Activated CD8-positive, alpha-beta memory T cell treated with anti-CD3 and anti-CD28 coated beads, Interleukin-2, amount 10 ng/mL, durations not matched to agents 7 days and 5 days (primary cell): ENCODE data around the gene MRPS23. TPM values are rescaled to one million over a fixed set of nuclear protein-coding genes. Genes with fewer than 3 reads are reported as not detected.

Source experiments
- ATAC-seq: fragments of 150-1000 bp; cut with Tn5 transposase; one replicate; pipeline ENCODE4 v1.10.0; 2021; ENCODE audit warnings: moderate library complexity
- CTCF ChIA-PET: fragments of 350-600 bp; sonication (Branson Sonifier 250); formaldehyde crosslinking; loops from one replicate; lab custom pipeline; 2021; ENCODE audit warnings: antibody characterized with exemption; lab: Charles Lee
- DNase-seq: peaks from one replicate; pipeline ENCODE4 v3.0.0-alpha.2; 2020
- H3K27ac Mint-ChIP-seq: one replicate; pipeline ENCODE4 v1.8.0; 2021; ENCODE audit warnings: mild to moderate bottlenecking, mixed read lengths
- H3K27me3 Mint-ChIP-seq: one replicate; pipeline ENCODE4 v1.8.0; 2021; ENCODE audit warnings: mixed read lengths
- H3K36me3 Mint-ChIP-seq: one replicate; pipeline ENCODE4 v1.8.0; 2021; ENCODE audit warnings: mild to moderate bottlenecking, mixed read lengths
- H3K4me1 Mint-ChIP-seq: one replicate; pipeline ENCODE4 v1.8.0; 2021; ENCODE audit warnings: mixed read lengths
- H3K4me3 Mint-ChIP-seq: one replicate; pipeline ENCODE4 v1.8.0; 2021; ENCODE audit warnings: mild to moderate bottlenecking, moderate library complexity, mixed read lengths
- H3K9me3 Mint-ChIP-seq: one replicate; pipeline ENCODE4 v1.8.0; 2022; ENCODE audit warnings: low read depth, mixed read lengths
- total RNA-seq, 2 experiments: library from RNA; stranded (reverse); gene quantifications; one replicate each; pipeline ENCODE4 v1.2.3, GENCODE V29; 2021

The MRPS23 gene
- total RNA-seq, 2 experiments from 2014 or later: 39.4 to 49.4 TPM

DNA sequence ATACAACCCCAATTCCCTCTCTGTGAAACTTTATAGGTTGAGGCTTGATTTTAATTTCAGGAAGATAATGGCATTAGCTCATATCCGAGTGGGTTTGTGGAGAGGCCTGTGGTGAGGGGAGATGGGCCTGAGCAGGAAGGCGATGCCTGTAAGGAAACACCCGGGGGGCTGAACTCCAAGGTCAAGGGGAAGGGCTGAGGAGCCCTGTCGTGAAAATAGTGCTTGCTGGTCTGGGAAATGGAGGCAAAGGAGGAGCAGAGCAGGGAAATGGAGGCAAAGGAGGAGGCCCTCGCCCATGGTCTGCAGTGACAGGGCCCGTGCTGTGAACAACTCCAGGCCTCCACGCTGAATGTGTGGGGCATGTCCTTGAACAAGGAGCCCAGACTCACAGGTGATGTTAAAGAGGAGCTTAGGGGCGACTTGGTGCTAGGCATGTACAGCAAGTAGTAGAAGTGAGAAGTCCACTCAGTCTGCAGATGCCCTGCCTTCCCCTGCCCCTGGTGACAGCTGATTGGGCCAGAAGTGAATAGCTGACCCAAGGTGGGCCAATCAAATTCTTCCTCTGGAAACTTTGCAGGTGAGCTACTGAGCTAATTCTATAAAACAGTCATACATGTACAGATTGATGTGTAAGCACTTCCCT lies 38.1 kb downstream of the MRPS23 start:
- Mint-ChIP-seq H3K4me3 (no peak overlapping the region), H3K36me3 (no peaks in the 10 kb centered on the region), H3K9me3 (no peaks in the 10 kb centered on the region), H3K27ac (no peak overlapping the region), H3K4me1 (no peaks in the 10 kb centered on the region), H3K27me3 (peaks cover 71% of the 10 kb centered on the region)
- no peak for DNase-seq
- CTCF ChIA-PET: no interaction called here
- no peak for ATAC-seq

DNA sequence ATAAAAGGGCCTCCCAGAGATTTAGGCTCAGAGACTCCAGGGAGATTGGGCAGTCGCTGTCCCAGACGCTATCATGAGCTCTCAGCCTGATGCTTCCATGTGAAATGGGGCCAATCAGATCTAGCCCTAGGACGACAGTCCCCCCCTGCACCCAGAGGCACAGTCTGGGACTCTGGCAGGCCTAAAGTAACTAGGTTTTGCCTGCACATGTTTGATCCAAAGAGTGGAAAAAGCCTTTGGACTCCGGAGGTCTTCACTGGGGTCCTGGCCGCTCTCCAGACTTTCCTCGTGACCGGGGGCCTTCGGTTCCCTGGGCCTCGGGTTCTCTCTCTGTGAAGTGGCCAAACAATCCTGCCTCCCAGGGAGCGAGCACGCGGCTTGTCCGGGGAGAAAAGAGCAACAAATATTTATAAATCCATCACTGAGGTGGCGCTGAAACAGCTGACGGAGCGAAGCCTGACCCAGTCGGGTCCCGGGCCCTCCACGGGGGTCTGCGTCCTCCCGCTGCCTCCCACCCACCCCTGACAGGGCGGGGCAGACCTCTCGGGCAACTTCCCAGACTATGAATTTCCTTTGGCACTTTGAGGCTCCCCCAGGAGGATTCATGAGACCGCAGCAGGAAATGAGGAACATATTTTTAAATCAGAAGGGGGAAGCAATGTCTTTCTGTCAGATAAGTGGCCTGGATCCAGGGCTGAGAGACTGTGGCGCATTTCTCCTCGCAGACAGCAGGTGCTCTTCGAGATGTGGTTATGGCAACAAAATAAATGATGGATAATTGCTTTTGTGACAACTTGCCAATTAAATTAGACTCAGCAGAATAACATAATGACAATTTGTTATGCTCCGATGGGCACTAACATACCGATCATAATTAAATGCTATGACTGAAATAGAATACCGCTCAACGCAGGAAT lies 38.9 kb downstream of the MRPS23 start:
- no peak for ATAC-seq
- no peak overlapping the region for H3K27ac Mint-ChIP-seq
- CTCF ChIA-PET: interaction anchor here (1.2 kb wide), 1 partner anchor 27 kb away, joined by 3 read pairs; no protein-coding TSS in a partner anchor

DNA sequence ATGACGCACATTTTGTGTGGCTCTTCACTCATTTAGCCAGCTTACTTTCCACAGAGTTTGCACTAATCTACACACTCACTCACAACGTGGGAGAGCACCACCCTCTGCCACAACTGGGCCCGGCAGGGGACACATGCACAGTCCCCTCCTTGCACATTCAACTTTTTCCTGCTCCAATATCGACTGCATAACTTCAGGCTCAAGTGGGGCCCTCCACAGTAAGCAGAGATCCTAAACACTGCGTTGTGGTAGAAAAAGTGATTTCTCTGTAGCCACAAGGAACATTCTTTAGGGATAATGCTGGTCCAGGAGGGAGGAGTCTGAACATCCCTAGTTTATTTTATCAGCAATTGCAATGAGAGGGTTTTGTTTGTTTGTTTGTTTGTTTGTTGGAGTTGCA lies 40.0 kb downstream of the MRPS23 start:
- Mint-ChIP-seq H3K27ac (no peak overlapping the region), H3K27me3 (peaks cover 74% of the 10 kb centered on the region)
- CTCF ChIA-PET: no interaction called here

More for the DNA sequence above, 38.9 kb downstream of the MRPS23 start:
- Mint-ChIP-seq H3K27me3 (peaks cover 72% of the 10 kb centered on the region), H3K4me3 (no peak overlapping the region), H3K9me3 (no peaks in the 10 kb centered on the region), H3K4me1 (no peaks in the 10 kb centered on the region), H3K36me3 (no peaks in the 10 kb centered on the region)
- no peak for DNase-seq

DNA sequence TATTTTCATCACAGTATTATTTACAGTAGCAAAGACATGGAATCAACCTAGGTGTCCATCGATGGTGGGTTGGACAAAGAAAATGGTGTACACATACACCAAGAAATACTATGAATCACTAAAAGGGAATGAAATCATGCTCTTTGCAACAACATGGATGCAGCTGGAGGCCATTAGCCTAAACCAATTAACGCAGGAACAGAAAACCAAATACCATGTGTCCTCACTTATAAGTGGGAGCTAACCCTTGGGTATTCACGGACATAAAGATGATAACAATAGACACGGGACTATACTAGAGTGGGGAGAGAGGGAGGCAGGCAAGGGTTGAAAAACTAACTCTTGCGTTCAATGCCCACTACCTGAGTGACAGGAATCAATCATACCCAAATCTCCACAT lies 41.0 kb downstream of the MRPS23 start:
- CTCF ChIA-PET: no interaction called here
- Mint-ChIP-seq H3K27me3 (peaks cover 64% of the 10 kb centered on the region), H3K36me3 (no peaks in the 10 kb centered on the region), H3K27ac (no peak overlapping the region), H3K9me3 (no peaks in the 10 kb centered on the region), H3K4me3 (no peak overlapping the region), H3K4me1 (no peaks in the 10 kb centered on the region)
- ATAC-seq (no peak), DNase-seq (no peak)

More for the DNA sequence above, 40.0 kb downstream of the MRPS23 start:
- Mint-ChIP-seq H3K9me3 (no peaks in the 10 kb centered on the region), H3K36me3 (no peaks in the 10 kb centered on the region), H3K4me3 (no peak overlapping the region), H3K4me1 (no peaks in the 10 kb centered on the region)
- no peak for DNase-seq
- no peak for ATAC-seq

DNA sequence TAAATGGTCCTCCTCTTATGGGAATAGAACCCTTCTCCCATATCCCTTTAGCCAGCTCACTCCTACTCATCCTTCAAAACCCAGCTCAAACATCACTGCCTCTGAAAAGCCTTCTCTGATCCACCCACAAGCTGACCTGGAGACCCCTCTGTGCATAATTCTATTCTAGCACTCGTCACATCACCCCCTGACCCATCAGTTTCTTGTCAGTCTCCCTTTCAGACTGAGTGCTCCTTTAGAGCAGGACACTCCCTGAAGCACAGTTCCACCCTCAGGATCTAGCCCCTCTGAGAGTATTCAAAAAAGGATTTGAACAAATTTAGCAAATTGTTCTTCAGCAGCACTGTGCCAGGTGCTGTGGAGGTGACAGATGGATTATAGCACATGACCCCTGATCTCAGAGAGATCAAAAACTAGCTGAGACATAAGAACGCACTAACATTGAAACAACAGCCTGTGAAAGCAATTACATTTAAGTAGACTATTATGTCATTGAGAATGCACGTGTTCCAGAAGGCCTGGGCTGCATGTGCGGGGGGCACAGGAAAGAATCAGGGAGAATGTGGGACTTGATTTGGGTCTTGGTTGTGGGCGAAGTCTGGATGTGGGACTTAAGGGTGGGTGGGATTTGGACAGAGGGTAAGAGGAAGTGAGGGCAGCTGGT lies 43.5 kb downstream of the MRPS23 start:
- CTCF ChIA-PET: no interaction called here
- no peak for DNase-seq
- H3K4me1 Mint-ChIP-seq: no peaks in the 10 kb centered on the region
- no peak overlapping the region for H3K27ac Mint-ChIP-seq
- no peaks in the 10 kb centered on the region for H3K9me3 Mint-ChIP-seq
- no peaks in the 10 kb centered on the region for H3K36me3 Mint-ChIP-seq
- H3K27me3 Mint-ChIP-seq: peaks cover 56% of the 10 kb centered on the region
- no peak for ATAC-seq
- H3K4me3 Mint-ChIP-seq: no peak overlapping the region

DNA sequence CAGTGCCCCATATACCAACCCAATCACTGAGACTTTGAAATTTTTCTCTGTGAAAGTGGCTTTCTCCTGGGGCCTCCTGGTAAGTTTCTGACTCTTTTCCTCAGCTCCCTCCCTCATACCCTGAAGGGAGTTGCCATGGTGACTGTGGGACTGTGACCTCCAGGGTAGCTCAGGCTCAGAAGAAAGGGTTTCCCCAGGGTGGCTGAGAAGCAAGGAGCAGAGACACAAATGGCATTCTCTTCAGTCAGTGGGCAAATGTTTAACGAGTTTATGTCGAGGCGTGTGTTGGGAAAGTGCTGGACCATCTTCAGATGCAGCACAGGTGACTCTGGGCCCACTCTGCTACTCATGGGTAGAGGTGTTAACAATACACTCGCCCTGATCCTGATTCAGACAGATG lies 46.8 kb downstream of the MRPS23 start:
- DNase-seq: no peak
- no peaks in the 10 kb centered on the region for H3K4me1 Mint-ChIP-seq
- peaks cover 31% of the 10 kb centered on the region for H3K27me3 Mint-ChIP-seq
- no peak overlapping the region for H3K4me3 Mint-ChIP-seq
- H3K36me3 Mint-ChIP-seq: no peaks in the 10 kb centered on the region
- no peak overlapping the region for H3K27ac Mint-ChIP-seq
- no peak for ATAC-seq
- CTCF ChIA-PET: interaction anchor here (0.8 to 1.0 kb wide), 2 partner anchors 20 to 56 kb away, joined by 3 to 4 read pairs; no protein-coding TSS in a partner anchor
- H3K9me3 Mint-ChIP-seq: peaks cover 3% of the 10 kb centered on the region

DNA sequence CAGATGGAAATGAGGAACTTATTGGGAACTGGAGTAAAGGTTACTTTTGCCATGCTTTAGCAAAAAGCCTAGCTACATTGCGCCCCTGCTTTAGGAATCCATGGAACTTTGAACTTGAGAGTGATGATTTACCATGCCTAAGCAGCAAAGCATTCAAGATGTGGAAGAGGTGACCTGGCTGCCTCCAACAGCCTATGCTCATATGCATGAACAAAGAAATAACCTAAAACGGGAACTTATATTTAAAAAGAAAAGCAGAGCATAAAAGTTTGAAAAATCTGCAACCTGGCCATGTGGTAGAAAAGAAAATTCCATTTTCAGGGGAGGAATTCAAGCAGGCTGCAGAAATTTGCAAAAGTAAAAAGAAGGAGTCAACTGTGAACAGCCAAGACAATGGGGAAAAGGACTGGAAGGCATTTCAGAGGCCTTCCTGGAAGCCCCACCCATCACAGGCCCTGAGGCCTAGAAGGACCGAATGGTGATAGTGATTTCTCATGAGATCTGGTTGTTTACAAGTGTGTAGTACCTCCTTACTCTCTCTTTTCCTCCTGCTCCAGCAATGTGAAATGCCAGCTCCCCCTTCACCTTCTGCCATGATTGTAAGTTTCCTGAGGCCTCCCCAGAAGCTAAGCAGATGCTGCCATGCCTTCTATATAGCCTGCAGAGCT lies 48.7 kb downstream of the MRPS23 start:
- H3K27ac Mint-ChIP-seq: no peak overlapping the region
- CTCF ChIA-PET: interaction anchor here (2.2 kb wide), 1 partner anchor 18 kb away, joined by 9 read pairs; no protein-coding TSS in a partner anchor
- no peak overlapping the region for H3K4me3 Mint-ChIP-seq
- H3K9me3 Mint-ChIP-seq: peaks cover 3% of the 10 kb centered on the region
- DNase-seq (peak; percentile 9), ATAC-seq (no peak)
- peaks cover 22% of the 10 kb centered on the region for H3K27me3 Mint-ChIP-seq
- no peaks in the 10 kb centered on the region for H3K36me3 Mint-ChIP-seq
- no peaks in the 10 kb centered on the region for H3K4me1 Mint-ChIP-seq

DNA sequence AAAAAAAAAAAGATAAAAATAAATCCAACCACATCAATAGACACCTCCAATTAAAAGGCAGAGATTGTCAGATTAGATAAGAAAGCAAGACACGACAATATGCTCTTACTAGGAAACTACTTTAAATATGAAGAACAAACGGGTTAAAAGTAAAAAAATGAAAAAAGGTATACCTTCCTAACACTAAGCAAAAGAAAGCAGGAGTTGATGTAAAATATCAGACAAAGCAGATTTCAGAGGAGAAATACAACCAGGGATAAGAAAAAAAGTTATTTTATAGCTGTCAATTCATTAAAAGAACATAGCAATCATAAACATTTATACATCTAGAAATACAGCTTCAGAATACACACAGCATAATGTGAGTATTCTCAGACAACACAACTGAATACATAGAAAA lies 55.0 kb downstream of the MRPS23 start:
- no peaks in the 10 kb centered on the region for H3K9me3 Mint-ChIP-seq
- H3K27me3 Mint-ChIP-seq: peaks cover 38% of the 10 kb centered on the region
- ATAC-seq (no peak), DNase-seq (no peak)
- no peak overlapping the region for H3K4me3 Mint-ChIP-seq
- CTCF ChIA-PET: interaction anchor here (0.7 to 3.1 kb wide), 2 partner anchors 12 to 40 kb away, joined by 4 to 15 read pairs; no protein-coding TSS in a partner anchor
- H3K4me1 Mint-ChIP-seq: no peaks in the 10 kb centered on the region
- no peaks in the 10 kb centered on the region for H3K36me3 Mint-ChIP-seq
- no peak overlapping the region for H3K27ac Mint-ChIP-seq

DNA sequence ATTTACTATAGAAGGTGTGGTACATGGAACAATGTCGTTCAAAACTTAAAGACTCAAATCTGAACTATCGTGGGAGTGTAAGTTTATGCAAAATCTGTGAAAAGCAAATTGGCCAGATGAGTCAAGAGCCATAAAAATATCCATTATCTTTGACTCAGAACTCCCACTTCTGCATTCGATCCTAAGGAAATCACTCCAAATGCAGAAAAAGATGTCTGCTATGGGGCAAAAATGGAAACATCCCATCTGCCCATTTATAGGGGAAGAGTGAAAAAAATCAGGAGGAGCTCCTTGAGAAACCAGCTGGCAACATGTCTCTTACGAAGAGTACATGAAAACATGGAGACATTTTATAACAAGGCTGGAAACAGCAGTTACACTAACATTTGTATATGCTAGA lies 61.1 kb downstream of the MRPS23 start:
- Mint-ChIP-seq H3K4me3 (no peak overlapping the region), H3K36me3 (no peaks in the 10 kb centered on the region), H3K4me1 (no peaks in the 10 kb centered on the region), H3K9me3 (no peaks in the 10 kb centered on the region), H3K27ac (no peak overlapping the region), H3K27me3 (peaks cover 58% of the 10 kb centered on the region)
- ATAC-seq: no peak
- no peak for DNase-seq
- CTCF ChIA-PET: interaction anchor here (1.7 kb wide), 1 partner anchor 10 kb away, joined by 4 read pairs; no protein-coding TSS in a partner anchor

DNA sequence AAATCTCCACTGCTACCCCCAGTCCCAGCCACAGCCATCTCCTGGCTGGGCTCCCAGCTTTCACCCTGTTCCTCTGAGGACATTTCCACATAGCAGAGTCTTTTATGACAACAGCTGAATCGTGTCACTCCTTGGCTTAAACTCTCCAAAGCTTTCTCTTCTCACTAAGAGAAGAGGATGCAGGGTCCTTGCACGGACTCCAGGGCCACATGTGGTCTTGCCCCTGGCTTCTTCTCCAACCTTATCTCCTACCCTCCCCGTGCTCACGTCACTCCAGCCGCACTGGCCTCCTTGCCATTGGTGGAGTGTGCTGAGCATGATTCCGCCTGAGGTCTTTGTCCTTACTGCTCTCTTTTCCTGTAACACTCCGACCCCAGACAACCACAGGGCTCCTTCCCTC lies 64.8 kb downstream of the MRPS23 start:
- CTCF ChIA-PET: interaction anchor here (1.0 to 4.4 kb wide), 10 partner anchors 15 to 541 kb away, joined by 3 to 35 read pairs (median 8); no protein-coding TSS in a partner anchor
- peaks cover 50% of the 10 kb centered on the region for H3K27me3 Mint-ChIP-seq
- H3K4me3 Mint-ChIP-seq: no peak overlapping the region

More for the DNA sequence above, 64.8 kb downstream of the MRPS23 start:
- DNase-seq (no peak), ATAC-seq (no peak)
- H3K36me3 Mint-ChIP-seq: no peaks in the 10 kb centered on the region
- H3K4me1 Mint-ChIP-seq: no peaks in the 10 kb centered on the region
- H3K9me3 Mint-ChIP-seq: no peaks in the 10 kb centered on the region
- H3K27ac Mint-ChIP-seq: no peak overlapping the region
